ENCODE data around the gene DNAI1.

DNA sequence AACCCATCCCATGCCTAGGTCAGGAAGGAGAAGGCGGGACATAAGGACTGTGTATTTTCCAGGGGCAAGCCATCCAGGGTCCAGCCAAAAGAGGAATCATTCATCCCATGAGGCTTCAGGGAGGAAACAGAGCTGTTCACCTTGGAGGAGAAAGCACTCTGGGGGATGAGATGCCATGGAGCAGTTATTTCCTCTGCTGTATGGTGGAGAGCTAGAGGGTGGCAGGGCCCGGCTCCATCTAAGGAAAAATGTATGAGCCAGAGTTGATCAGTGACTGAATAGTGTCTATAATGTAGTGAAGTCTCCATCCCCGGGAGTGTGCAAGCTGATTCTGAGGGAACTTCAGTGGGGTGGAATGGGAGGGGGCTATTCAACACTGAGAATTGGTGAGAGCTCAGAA is 56.2 kb downstream of the DNAI1 start:
- TF ChIP-seq ARNTL (CRISPR knock-in tag; IDR thresholded peaks at IDR 0.05; ENCODE audit: borderline replicate concordance, low read depth) = no peak
- no peak for TF ChIP-seq ZFP30 (CRISPR knock-in tag; IDR thresholded peaks at IDR 0.05)
- no peak for TF ChIP-seq ZNF565 (CRISPR knock-in tag; conservative IDR thresholded peaks at IDR 0.05; ENCODE audit: low read depth)
- no peak for TF ChIP-seq TOX (CRISPR knock-in tag; IDR thresholded peaks at IDR 0.05; ENCODE audit: borderline replicate concordance)
- no peak for TF ChIP-seq ZNF70 (CRISPR knock-in tag; IDR thresholded peaks at IDR 0.05)
- TF ChIP-seq SNAI2 (CRISPR knock-in tag; IDR thresholded peaks at IDR 0.05) = no peak

Measured in SK-N-SH treated with all-trans-retinoic acid at 6 μM for 48 hours (cell line).